Right kidney (tissue), 1 donor: ENCODE results near the gene KCNN3.

Source experiments
- DNase-seq: peaks from one replicate; pipeline ENCODE4 v3.0.0-alpha.2; 2016

The KCNN3 gene

DNA sequence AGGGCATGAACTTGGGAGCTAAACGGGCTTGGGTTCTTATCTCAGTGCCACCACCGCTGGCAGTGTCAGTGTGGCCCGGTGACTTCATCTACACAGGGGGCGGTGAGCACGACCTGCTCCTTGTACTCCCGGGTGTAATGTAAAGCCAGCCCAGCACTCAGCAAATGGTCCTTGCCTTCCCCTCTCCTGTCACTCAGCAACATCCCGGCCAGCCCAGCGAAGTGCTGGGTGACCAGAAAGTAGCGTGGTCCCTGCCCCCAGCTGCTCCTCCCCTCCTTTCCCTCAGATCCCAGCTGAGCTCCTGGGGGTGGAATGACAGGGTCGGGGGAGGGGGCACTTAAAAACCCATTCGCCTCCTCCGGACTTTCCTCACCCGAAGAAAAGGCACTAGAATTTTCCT lies 7.2 kb downstream of the KCNN3 start:
- no peak for DNase-seq

DNA sequence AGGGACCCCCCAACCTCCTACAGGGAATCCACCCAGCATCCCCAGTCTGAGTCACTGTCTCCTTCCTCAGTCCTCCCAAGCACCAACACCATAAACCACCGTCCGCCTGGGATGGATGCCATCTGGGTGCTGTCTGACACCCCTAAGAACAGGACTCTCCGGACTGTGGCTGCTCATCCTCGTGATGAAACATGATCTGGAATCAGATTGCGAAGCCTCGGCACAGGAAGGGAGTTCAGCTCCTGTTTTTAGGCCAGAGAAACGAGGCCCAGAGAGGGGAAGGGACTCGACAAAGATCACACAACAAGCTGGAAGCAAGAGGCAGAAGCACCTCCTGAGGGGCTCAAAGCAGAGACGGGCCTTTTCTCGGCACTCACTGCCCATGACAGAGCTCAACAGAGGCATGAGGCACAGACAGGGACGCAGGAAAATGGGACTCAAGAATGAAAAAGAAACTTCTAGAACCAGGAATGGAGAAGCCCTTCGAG lies 8.4 kb downstream of the KCNN3 start:
- no peak for DNase-seq

DNA sequence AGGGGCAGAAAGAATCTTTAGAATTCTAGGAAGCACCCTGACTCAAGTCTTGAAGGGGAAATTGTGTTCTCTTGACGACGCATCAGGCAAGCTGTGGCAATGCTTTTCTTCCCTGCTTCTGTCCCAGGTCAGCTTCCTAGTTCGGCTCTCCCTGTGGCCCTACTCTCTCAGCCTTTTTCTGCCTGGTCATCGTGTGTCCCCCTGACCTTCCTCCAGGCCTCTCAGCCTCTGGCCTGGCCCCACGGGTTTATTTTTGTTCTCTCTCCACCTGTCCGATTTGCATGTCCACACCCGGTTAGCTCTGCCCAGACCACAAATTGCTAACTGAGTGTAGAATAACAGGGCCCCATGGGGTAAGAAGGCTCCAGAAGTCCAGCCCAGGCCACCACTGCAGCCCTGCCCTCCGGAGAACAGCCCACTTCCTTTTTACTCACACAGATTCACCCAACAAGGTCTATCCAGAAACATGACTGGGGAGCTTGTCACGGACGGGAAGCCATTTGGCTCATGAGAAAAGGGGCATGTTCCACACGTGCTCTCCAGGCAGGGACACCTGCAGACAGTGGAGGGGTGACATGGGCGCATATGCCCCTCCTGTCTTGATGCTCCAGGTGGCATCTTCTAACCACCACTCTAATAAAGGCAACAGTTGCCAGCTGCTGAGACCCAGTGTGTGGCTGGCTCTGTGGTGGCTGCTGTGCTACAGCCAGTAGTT lies 9.8 kb downstream of the KCNN3 start:
- no peak for DNase-seq

DNA sequence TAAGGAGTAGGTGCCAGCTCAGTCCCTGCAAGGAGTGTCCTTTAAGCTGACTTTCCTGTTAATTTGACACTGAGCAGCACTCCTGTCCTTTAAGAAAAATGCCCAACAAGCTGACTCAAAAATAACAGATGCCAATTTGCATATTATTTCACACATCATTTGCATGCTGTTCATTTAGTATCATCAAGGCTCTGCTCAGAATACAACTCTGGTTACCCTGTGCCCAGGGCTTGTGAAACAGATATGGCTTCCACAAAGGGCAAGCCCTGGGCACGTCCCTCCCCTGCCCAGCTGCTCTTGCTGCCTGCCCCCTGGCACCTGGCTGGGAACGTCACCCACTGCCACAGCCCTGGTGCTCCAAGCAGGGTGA lies 10.3 kb downstream of the KCNN3 start:
- DNase-seq: no peak

DNA sequence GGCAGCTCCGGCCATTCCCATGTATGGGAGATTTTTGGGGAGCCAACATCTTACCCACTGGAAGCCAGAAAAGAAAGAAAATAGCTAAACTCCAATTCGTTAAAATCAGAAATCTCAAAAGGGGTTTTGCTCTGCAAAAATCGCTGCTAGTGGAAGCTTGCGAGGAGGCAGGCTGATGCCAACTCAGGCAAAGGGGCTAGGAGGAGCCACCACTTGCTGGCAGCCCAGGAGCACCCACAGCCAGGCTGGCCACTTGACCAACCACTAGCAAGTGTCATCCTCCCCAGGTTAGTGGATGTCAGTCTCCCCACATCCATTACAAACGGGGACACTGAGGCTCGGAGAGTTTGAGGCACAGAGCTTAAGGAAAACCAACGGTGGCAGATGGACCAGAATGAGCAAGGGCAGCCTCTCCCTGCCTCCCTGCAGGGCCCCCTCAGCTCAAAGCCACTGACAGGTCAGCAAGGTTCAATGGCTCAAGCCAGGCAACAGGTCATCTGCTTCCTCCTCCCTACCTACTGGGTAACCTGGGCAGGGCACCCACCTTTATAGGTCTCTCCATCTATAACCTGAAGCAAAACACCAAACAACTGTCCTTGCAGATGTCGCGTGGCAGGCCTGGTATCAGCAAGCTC lies 10.8 kb downstream of the KCNN3 start:
- no peak for DNase-seq

DNA sequence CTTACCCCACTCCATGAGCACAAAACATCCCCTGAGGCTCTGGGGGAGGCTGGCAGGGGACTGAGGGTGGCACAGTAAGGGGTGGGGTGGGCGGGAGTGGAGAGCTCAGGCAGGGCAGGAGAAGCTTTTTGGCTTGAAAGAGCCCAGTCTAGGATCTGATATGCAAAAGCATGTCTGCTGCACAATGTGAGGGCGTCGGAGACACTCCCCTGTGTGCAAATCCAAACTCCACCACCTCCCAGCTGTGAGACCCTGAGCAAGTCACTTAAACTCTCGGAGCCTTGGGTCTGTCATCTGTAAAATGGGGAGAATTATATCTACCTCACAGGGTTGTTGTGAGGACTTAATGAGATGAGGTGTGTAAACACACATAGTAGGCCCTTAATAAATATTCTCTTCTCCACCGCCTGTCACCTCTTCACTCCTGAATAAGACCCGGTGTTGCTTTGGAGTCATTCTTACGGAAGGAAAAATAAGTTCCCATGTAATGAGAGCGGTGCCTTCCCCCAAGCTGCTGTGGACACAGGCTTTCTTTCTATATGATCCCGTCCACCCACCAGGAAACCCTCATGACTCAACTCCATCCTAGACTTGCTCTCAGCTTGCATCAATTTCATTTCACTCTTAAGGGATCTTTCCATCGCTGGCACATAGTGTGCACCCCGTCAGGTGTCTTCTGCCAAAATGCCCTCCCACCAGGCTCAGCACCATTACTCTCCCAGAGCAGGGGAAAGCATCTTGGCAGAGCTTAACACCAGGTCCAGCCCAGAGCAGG lies 12.5 kb downstream of the KCNN3 start:
- no peak for DNase-seq

DNA sequence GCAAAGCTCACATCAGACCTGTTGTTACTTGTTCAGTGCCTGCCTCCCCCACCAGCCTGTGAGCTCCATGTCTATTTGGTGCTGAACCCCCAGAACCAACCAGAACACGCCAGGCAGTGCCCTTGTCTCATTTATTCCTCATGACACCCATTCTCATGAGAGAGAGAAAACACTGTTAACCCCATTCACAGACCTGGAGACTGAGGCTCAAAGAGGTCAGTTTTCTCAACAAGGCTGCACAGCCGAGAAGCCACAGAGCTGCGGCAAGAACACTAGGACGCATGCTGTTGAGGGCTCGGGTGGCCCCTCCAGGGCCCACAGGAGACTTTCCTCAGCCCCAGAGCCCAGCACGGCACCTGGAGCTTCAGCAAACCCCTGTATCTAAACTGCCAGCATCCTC lies 13.1 kb downstream of the KCNN3 start:
- DNase-seq: no peak

DNA sequence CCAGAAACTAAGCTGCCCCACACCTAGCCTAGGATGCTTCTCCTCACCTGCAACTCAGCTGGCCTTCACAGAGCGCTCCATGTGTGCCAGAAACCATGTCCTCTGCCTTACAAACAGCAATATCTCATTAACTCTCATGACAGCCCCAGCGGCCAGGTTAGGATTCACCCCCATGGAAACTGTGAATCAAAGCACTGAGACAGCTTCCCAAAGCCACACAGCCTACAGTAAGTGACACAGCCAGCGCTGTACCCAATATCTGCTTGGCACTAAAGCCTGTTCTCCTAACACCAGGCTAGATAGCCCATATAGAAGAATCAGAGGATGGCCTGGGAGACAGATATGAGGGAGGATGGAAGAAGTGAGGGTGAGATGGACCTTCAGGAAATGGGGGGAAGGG lies 13.5 kb downstream of the KCNN3 start:
- DNase-seq: no peak

DNA sequence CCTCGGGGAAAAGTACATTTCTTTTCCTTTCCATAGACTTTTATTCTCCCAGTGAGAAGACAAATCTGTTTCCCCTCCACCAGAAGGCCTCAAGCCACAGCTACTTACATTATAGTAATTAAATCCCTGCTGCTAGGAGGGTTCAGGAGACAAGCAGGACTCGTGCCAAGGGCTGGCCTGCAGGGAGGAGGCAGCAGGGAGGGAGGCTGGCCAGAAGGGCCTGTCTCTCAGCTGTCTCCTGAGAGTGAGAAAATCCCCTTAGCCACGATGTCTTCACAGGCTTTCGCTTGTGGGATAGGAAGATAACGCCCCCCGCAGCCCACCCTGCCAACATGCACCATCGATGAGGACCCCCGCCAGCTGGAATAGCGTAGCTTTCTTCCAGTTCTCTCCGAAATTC lies 14.0 kb downstream of the KCNN3 start:
- no peak for DNase-seq

DNA sequence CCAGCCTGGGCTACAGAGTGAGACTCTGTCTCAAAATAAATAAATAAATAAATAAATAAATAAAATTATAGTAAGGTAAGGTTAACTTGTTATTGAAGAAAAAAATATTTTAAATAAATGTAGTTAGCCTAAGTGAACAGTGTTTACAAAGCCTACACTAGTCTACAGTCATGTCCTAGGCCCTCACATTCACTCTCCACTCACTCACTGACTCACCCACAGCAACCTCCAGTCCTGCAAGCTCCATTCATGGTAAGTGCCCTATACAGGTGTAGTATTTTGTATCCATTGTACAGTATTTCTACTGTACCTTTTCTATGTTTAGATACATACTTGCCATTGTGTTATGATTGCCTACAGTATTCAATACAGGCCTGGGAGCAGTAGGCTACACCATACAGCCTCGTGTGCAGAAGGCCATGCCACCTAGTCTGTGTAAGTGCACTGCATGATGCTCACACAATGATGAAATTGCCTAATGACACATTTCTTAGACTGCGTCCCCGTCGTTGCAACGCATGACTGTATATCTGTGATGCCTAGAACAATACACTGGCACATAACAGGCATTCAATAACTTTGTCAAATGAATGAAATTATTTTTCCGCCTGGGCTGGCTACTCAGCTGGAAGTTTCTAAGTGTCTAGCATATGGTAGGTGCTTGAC lies 14.8 kb downstream of the KCNN3 start:
- no peak for DNase-seq

DNA sequence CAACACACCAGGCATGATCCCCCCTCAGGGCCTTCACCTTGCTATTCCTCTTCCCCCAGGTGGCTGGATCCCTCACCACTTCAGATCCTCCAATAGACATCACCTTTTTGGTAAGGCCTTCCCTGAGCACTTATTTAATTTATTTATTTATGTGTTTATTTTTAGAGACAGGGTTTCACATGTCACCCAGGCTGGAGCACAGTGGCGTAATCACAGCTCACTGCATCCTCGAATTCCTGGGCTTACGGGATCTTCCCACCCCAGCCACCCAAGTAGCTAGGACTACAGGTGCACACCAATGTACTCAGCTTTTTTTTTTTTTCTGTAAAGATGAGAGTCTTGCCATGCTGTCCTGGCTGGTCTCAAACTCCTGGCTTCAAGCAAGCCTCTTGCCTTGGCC lies 17.2 kb downstream of the KCNN3 start:
- DNase-seq: no peak

DNA sequence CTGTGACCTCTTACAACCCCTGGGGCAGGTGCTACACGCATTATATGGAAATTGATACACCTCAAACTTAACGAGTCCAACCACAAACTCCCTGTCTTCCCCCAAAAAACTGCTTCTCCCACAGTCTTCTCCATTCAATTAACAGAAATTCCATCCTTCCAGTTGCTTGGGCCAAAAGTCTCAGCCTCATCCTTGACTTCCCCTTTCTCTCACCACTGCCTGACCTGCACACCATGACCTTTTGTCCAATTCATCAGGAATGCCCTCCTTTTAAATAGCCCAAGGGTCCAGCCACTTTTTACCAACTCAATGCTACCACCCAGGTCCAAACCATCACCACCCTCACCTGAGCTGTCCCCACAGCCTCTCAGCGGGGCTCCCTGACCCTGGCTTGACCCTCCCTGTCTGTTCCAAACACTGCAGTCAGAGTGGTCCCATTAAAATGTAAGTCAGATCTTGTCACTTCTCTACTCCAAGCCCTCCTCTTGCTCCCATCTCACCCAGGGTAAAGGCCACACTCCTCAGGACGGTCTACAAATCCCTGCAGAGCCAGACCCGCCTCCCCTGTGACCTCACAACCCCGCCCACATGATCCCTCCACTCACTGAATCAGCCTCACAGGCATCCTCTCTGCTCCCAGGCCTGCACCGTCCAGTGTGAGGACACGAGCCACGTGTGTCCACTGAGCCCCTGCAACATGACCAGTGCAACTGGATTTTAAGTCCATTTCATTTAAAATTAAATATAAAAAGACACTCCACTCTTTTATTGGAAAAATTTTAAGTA lies 18.5 kb downstream of the KCNN3 start:
- no peak for DNase-seq

DNA sequence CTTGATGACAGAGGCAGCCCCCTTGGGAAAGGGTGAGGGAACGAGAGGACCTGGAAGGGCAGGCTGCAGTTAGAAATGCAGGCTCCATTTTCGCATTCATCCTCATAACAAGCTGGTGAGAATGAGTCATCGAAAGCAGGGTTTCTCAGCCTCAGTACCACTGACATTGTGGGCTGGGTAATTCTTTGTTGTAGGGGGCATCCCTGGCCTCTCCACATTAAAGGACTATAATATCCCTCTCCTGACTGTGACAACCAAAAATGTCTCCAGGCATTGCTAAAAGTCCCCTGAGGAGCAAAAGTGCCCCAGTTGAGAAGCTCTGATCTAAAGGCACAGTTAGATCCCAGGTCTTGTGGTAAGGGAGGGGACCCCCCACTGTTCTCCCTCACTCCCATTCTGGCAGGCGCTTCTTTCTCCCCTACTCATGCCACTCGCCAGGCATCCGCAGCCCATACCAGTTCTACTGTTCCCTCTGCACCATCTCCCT lies 20.4 kb downstream of the KCNN3 start:
- no peak for DNase-seq

DNA sequence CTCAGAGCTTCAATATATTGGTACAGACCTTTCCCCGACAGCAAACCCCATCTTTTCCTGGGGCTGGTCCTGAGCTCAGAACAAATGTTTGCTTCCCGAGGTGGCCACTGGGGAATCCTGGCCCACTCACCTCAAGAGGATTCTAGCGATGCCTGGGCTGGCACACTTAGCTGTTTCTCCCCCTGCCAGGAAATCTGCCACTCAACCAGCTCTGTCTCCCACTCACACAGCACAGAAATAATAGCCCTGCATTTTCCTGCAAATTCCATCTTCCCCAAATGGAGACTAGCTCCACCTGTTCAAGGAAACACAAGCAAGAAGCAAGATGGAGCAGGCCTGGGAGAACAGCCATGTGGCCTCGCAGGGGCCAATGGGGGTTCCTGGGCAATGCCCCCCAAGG lies 21.1 kb downstream of the KCNN3 start:
- no peak for DNase-seq

DNA sequence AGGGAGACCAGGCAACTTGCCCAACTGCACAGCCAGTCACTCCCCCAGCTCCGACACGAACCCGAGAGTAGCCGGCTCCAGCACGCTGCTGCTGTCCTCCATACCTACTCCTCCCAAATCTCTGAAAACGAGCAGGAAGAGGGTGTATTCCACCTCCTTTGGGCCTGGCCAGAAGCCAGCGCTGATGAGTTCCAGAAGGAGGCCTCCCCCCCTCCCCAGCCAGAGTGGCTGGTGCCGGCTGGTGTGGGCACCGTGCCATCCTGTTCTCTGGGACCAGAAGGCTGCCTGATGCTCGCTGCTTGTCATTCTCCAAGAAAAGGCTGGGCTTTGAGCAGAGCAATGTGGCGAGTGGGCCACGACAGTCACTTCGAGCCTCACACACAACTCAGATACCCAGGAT lies 22.2 kb downstream of the KCNN3 start:
- DNase-seq: no peak

DNA sequence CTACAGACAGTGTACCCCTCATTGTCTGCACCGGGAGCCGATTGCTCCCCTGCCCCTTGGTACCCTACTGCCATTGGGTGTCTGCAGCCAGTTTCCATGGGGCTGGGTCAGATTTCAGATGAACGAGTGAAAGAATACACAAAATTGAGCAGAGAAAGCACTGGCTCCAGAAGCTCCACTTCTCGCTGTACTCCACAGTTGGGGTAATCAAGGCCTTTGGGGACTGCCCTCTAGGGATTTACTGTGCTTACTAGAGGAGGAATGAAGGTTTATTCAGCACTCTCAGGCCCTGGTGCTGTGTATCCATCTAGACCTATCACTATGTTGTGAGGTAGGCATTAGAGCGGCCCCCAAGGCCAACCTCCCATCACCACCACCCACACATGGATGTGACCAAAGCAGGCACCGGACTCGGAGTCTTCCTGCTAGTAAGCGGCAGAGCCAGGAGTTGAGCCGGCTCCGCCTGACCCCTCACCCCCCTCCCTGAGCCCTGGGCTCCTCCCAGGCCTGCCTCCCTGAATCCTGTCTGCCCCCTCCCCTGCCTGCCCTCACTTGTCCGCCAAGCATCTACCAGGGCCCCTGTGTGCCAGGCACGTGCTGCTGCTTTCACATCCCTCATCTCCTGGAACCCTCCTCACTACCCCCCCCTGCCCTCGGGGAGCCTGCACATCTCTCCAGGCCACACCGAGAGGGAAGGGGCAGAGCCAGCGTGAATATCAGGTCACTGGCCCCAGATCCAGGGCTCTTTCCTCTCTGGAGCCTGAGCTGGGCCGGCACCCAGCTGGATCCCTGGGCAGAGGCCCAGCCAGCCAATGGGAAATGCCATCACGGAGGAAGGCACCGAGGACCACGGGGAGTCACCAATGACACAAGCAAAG lies 23.3 kb downstream of the KCNN3 start:
- DNase-seq: no peak

DNA sequence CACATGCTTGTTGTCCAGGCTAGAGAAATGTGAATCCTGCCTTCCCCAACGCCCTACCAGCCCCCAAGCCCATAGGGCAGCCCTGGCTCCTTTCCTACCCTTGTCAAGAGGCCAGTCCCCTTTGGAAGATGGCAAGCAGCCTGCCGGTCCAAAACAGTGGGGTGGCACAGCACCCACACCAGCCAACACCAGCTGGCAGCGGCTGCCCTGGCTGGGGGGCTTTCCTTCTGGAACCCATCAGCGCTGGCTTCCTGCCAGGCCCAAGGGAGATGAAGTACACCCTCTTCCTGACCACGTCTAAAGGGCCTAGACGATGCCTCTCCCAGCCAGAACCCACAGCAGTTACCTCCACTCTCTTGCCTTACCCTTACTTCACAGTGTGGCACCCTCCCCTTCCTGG lies 24.2 kb downstream of the KCNN3 start:
- no peak for DNase-seq

DNA sequence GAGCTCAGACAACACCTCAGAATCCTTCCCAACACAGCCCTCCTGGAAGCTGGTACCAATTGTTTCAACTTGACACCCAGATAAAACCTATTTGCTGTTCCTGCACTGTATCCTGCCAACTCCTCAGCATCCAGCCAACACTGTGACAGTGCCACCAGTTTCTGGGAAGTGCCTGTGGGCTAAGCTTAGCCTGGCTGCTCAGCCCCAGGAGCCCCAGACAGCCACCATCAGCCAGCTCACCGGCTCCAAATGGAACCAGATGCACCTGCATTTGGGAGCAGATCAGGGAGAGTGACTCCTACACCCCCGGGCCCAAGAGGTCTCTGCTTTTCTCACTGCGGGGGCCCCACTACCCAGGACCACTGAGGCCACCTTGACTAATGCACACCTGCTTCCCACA lies 24.9 kb downstream of the KCNN3 start:
- no peak for DNase-seq

DNA sequence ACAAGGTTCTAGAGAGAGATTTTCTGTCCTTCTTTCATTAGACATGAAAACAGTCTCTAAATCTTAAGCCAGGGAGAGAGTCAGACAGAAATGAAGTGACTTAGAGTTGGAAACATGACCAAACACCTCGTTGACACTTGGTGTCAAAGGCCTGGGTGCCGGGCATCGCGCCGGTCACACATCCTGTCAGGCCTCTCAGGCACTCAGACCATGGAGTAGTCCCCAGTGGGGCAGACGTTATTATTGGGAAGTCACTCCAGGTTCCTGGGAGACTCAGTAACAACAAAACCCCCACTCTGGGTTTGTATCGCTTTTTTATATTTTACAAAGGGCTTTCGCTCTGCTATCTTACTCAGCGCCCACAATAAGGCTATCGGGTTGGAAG lies 25.8 kb downstream of the KCNN3 start:
- no peak for DNase-seq

DNA sequence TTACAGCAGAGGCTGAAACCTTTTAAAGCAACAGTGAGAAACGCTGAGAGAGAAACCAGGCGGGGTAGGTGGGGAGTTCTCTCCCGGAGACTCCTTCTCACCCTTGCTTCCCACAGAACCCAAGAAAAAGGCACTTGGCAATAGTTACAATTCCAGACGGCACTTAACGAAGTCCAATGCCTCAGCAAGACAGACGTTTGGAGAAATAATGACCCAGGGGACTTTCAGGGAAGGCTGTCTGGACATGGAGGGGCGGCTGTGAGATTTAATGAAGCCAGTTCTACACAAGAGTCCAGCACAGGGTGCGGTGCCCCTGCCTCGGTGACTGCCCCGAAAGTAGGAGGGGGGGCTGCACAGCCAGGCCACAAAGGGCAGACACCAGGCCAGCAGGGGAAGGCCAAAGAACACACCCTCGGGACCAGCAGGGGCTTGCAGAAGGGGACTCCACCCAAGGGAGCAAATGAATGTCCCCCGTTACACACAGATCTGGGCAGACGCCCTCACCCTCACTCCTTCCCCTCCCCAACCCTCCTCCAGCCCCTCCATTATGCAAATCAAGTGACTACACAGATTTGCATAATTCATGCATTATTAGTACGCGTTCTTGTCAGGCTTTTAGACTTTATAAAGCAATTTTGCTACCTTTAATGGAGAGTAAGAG lies 26.3 kb downstream of the KCNN3 start:
- DNase-seq: no peak

DNA sequence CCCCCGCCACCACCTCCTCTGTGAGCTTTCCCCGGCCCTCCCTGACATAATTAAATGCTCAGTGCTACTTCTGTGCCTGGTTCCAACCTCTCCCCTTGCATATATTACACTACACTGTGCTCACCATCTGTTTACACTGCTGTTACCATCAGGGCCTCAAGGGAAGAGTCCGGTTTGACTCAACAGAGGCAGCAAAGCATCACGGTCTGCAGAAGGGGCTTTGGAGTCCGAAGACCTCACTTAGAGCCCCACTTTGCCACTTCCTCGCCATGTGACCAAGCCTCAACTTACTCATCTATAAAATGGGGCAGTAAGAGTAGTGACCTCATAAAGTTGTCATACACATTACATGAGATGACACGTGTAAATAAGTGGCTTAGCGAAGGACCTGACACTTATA lies 27.4 kb downstream of the KCNN3 start:
- DNase-seq: no peak
